ENCODE data around the gene OTOS. TPM values are rescaled to one million over a fixed set of nuclear protein-coding genes. Genes with fewer than 3 reads are reported as not detected.

OTOS gene
- total RNA-seq, 1 donor from 2014 or later: not detected

GRCh38 chr2:240132651-240132980, 7.8 kb downstream of the OTOS start:
- intact Hi-C loops (cut with micrococcal nuclease): loop anchor here (10.0 kb wide), 1 partner anchor 432 kb away; the partner anchor contains the start of genes DUSP28 and RNPEPL1
- Mint-ChIP-seq H3K27ac (no peak overlapping the region), H3K36me3 (ENCODE audit: low read depth) (peaks cover 32% of the 10 kb centered on the region), H3K27me3 (no peaks in the 10 kb centered on the region), H3K9me3 (no peaks in the 10 kb centered on the region), H3K4me3 (no peak overlapping the region), H3K4me1 (peaks cover 21% of the 10 kb centered on the region)
- DNase-seq: no peak

GRCh38 chr2:240131941-240132650, 8.4 kb downstream of the OTOS start:
- H3K4me1 Mint-ChIP-seq: peaks cover 19% of the 10 kb centered on the region
- H3K36me3 Mint-ChIP-seq (ENCODE audit: low read depth): peaks cover 34% of the 10 kb centered on the region
- H3K4me3 Mint-ChIP-seq: no peak overlapping the region
- no peaks in the 10 kb centered on the region for H3K9me3 Mint-ChIP-seq
- H3K27ac Mint-ChIP-seq: no peak overlapping the region
- no peaks in the 10 kb centered on the region for H3K27me3 Mint-ChIP-seq
- intact Hi-C loops (cut with micrococcal nuclease): loop anchor here (10.0 kb wide), 1 partner anchor 433 kb away; the partner anchor contains the start of genes DUSP28 and RNPEPL1
- no peak for DNase-seq

GRCh38 chr2:240131296-240131695, 9.2 kb downstream of the OTOS start:
- Mint-ChIP-seq H3K4me3 (no peak overlapping the region), H3K4me1 (peaks cover 15% of the 10 kb centered on the region), H3K9me3 (no peaks in the 10 kb centered on the region), H3K36me3 (ENCODE audit: low read depth) (peaks cover 39% of the 10 kb centered on the region), H3K27me3 (no peaks in the 10 kb centered on the region), H3K27ac (no peak overlapping the region)
- intact Hi-C loops (cut with micrococcal nuclease): loop anchor here (10.0 kb wide), 1 partner anchor 434 kb away; the partner anchor contains the start of genes DUSP28 and RNPEPL1
- DNase-seq: no peak

- Mint-ChIP-seq H3K4me3 (no peak overlapping the region), H3K4me1 (peaks cover 13% of the 10 kb centered on the region), H3K27ac (no peak overlapping the region), H3K27me3 (no peaks in the 10 kb centered on the region), H3K36me3 (ENCODE audit: low read depth) (peaks cover 40% of the 10 kb centered on the region), H3K9me3 (no peaks in the 10 kb centered on the region)
- intact Hi-C loops (cut with micrococcal nuclease): loop anchor here (10.0 kb wide), 1 partner anchor 434 kb away; the partner anchor contains the start of genes DUSP28 and RNPEPL1
- DNase-seq: no peak
These were observed 9.9 kb downstream of the OTOS start for GRCh38 chr2:240130393-240131195.

- Mint-ChIP-seq H3K9me3 (no peaks in the 10 kb centered on the region), H3K4me3 (no peak overlapping the region), H3K36me3 (ENCODE audit: low read depth) (peaks cover 40% of the 10 kb centered on the region), H3K27me3 (no peaks in the 10 kb centered on the region), H3K4me1 (peaks cover 6% of the 10 kb centered on the region), H3K27ac (no peak overlapping the region)
- intact Hi-C loops (cut with micrococcal nuclease): loop anchor here (10.0 kb wide), 1 partner anchor 435 kb away; the partner anchor contains the start of genes DUSP28 and RNPEPL1
- DNase-seq: no peak
These were observed 10.6 kb downstream of the OTOS start for GRCh38 chr2:240129731-240130392.

- H3K4me3 Mint-ChIP-seq: no peak overlapping the region
- H3K4me1 Mint-ChIP-seq: peaks cover 2% of the 10 kb centered on the region
- H3K36me3 Mint-ChIP-seq (ENCODE audit: low read depth): peaks cover 40% of the 10 kb centered on the region
- no peak for DNase-seq
- no peaks in the 10 kb centered on the region for H3K9me3 Mint-ChIP-seq
- H3K27me3 Mint-ChIP-seq: no peaks in the 10 kb centered on the region
- H3K27ac Mint-ChIP-seq: no peak overlapping the region
- intact Hi-C loops (cut with micrococcal nuclease): no loop called here
These were observed 11.1 kb downstream of the OTOS start for GRCh38 chr2:240129311-240129710.

- no peak overlapping the region for H3K27ac Mint-ChIP-seq
These were observed 11.8 kb downstream of the OTOS start for GRCh38 chr2:240128608-240129145.

GRCh38 chr2:240127911-240128607, 12.4 kb downstream of the OTOS start:
- Mint-ChIP-seq H3K36me3 (ENCODE audit: low read depth) (peaks cover 37% of the 10 kb centered on the region), H3K4me1 (no peaks in the 10 kb centered on the region)

More at GRCh38 chr2:240128608-240129145, 11.8 kb downstream of the OTOS start:
- Mint-ChIP-seq H3K4me1 (no peaks in the 10 kb centered on the region), H3K9me3 (no peaks in the 10 kb centered on the region), H3K27me3 (no peaks in the 10 kb centered on the region), H3K36me3 (ENCODE audit: low read depth) (peaks cover 40% of the 10 kb centered on the region), H3K4me3 (no peak overlapping the region)
- intact Hi-C loops (cut with micrococcal nuclease): no loop called here
- DNase-seq: no peak

GRCh38 chr2:240127191-240127750, 13.2 kb downstream of the OTOS start:
- Mint-ChIP-seq H3K27me3 (no peaks in the 10 kb centered on the region), H3K27ac (no peak overlapping the region), H3K9me3 (no peaks in the 10 kb centered on the region), H3K36me3 (ENCODE audit: low read depth) (peaks cover 31% of the 10 kb centered on the region), H3K4me1 (no peaks in the 10 kb centered on the region), H3K4me3 (no peak overlapping the region)
- no peak for DNase-seq
- intact Hi-C loops (cut with micrococcal nuclease): no loop called here

More at GRCh38 chr2:240127911-240128607, 12.4 kb downstream of the OTOS start:
- Mint-ChIP-seq H3K27me3 (no peaks in the 10 kb centered on the region), H3K4me3 (no peak overlapping the region), H3K27ac (no peak overlapping the region), H3K9me3 (no peaks in the 10 kb centered on the region)
- intact Hi-C loops (cut with micrococcal nuclease): no loop called here
- no peak for DNase-seq

GRCh38 chr2:240126731-240127130, 13.7 kb downstream of the OTOS start:
- no peak overlapping the region for H3K27ac Mint-ChIP-seq
- peaks cover 27% of the 10 kb centered on the region for H3K36me3 Mint-ChIP-seq (ENCODE audit: low read depth)
- H3K4me3 Mint-ChIP-seq: no peak overlapping the region
- intact Hi-C loops (cut with micrococcal nuclease): no loop called here
- DNase-seq: peak; percentile 47
- no peaks in the 10 kb centered on the region for H3K4me1 Mint-ChIP-seq
- H3K27me3 Mint-ChIP-seq: no peaks in the 10 kb centered on the region
- no peaks in the 10 kb centered on the region for H3K9me3 Mint-ChIP-seq

- H3K27me3 Mint-ChIP-seq: peaks cover 3% of the 10 kb centered on the region
- peak; percentile 50 for DNase-seq
- no peaks in the 10 kb centered on the region for H3K9me3 Mint-ChIP-seq
These were observed 14.7 kb downstream of the OTOS start for GRCh38 chr2:240125742-240126141.

GRCh38 chr2:240124651-240125030, 15.8 kb downstream of the OTOS start:
- intact Hi-C loops (cut with micrococcal nuclease): no loop called here
- DNase-seq: peak; percentile 47

More at GRCh38 chr2:240125742-240126141, 14.7 kb downstream of the OTOS start:
- no peak overlapping the region for H3K27ac Mint-ChIP-seq
- peaks cover 21% of the 10 kb centered on the region for H3K36me3 Mint-ChIP-seq (ENCODE audit: low read depth)
- peaks cover 2% of the 10 kb centered on the region for H3K4me1 Mint-ChIP-seq
- H3K4me3 Mint-ChIP-seq: no peak overlapping the region
- intact Hi-C loops (cut with micrococcal nuclease): no loop called here

More at GRCh38 chr2:240124651-240125030, 15.8 kb downstream of the OTOS start:
- Mint-ChIP-seq H3K36me3 (ENCODE audit: low read depth) (peaks cover 13% of the 10 kb centered on the region), H3K4me3 (no peak overlapping the region), H3K27ac (no peak overlapping the region), H3K4me1 (peaks cover 2% of the 10 kb centered on the region), H3K9me3 (no peaks in the 10 kb centered on the region), H3K27me3 (peaks cover 3% of the 10 kb centered on the region)

Data from activated CD4-positive, alpha-beta T cell treated with anti-CD3 and anti-CD28 coated beads, Interleukin-2, amount 10 ng/mL, durations not matched to agents 24 days and 14 days (primary cell).